Heart right ventricle (tissue), 16 donors: ENCODE results near the gene TATDN2. TPM values are rescaled to one million over a fixed set of nuclear protein-coding genes. Genes with fewer than 3 reads are reported as not detected.

ENCODE experiments used
- ATAC-seq, 8 donors: fragments of 200-7000 bp; cut with Tn5 transposase; one replicate each; pipeline ENCODE4 v1.9.1; 2020; ENCODE audit warnings: mild to moderate bottlenecking in 8 of 8, moderate library complexity in 8 of 8, moderate number of reproducible peaks in 1 of 8
- DNase-seq, 2 donors: peaks; one replicate each; pipeline ENCODE4 v3.0.0-alpha.2; 2020
- H3K27ac ChIP-seq, 10 donors: fragments of 200-600 bp; sonication (generic) in 2 of 10; one replicate each; pipeline versions ENCODE4 v1.5.0 to v1.8.0; 2020 to 2022; ENCODE audit warnings: mild to moderate bottlenecking in 3 of 10
- H3K27me3 ChIP-seq, 7 donors: fragments of 200-600 bp; one replicate each; pipeline ENCODE4 v1.8.0; 2021 to 2022; ENCODE audit warnings: mild to moderate bottlenecking in 2 of 7
- H3K36me3 ChIP-seq, 9 donors: fragments of 200-600 bp; sonication (generic) in 1 of 9; one replicate each; pipeline versions ENCODE4 v1.5.0 to v1.8.0; 2020 to 2022; ENCODE audit warnings: mild to moderate bottlenecking in 2 of 9
- H3K4me1 ChIP-seq, 9 donors: fragments of 200-600 bp; sonication (generic) in 1 of 9; one replicate each; pipeline versions ENCODE4 v1.5.0 to v1.8.0; 2020 to 2022; ENCODE audit warnings: mild to moderate bottlenecking in 4 of 9
- H3K4me3 ChIP-seq, 10 donors: fragments of 200-600 bp; sonication (generic) in 2 of 10; one replicate each; pipeline versions ENCODE4 v1.5.0 to v1.8.0; 2020 to 2022; ENCODE audit warnings: mild to moderate bottlenecking in 7 of 10, moderate library complexity in 2 of 10
- H3K9me3 ChIP-seq, 11 donors: fragments of 200-600 bp in 10 of 11; sonication (generic) in 2 of 11; one replicate each; pipeline versions ENCODE4 v1.5.0 to v1.8.0; 2013 to 2022; ENCODE audit warnings: mild to moderate bottlenecking in 2 of 11, control low read depth in 1 of 11, moderate library complexity in 1 of 11
- CTCF ChIP-seq, 9 donors: fragments of 200-600 bp; sonication (generic) in 2 of 9; IDR thresholded peaks; one replicate each; pipeline versions ENCODE4 v1.5.0 to v1.8.0; 2021 to 2022; ENCODE audit warnings: antibody characterized with exemption in 9 of 9, mild to moderate bottlenecking in 5 of 9, moderate library complexity in 1 of 9
- WGBS, 2 donors: extraction: QIAGEN DNeasy Blood & Tissue Kit; methylation state at CpG; one replicate each; pipeline ENCODE4 v1.1.7; 2013; ENCODE audit warnings: inconsistent platforms in 1 of 2; 5-methylcytosine and 5-hydroxymethylcytosine counted together
- intact Hi-C, 10 donors: fragments of 100-400 bp; cut with DNase I; formaldehyde crosslinking; loops; one replicate each; pipeline versions ENCODE4 v1.11.1 to v1.14.2; 2022
- polyA plus RNA-seq, 2 donors: library from polyadenylated mRNA; stranded (reverse); fragments of 200-250 nt; gene quantifications; one replicate each; pipeline ENCODE4 v1.2.3, GENCODE V29; 2013
- total RNA-seq, 10 donors: library from RNA; stranded (reverse); fragmentation: NEBNext Ultra II Directional in 3 of 10; extraction: Animal tissue kit (Norgen Biotek cat#: 25700) in 3 of 10; gene quantifications; one replicate each; pipeline versions ENCODE4 v1.2.1 to v1.2.4, GENCODE V29; 2021 to 2023
- donor health status: Arrhythmogenic right ventricular cardiomyopathy.
- donor health status: ischemic (EF 13 %, LVEDD 7.1; RV severe dilation, severe dysfunction).
- donor health status: healthy with polysubstance abuse.
- donor health status: DM: no; HTN: yes; CAD: no.
- donor health status: DM: no; HTN: no; CAD: no.
- donor health status: ischemic (EF 25% LVEDD 6.9; RV normal size, moderate dysfunction).
- donor health status: ischemic (EF 25% LVEDD 5.7; RV mildly dilated, moderate dysfunction).
- donor health status: healthy.
- donor health status: DM: yes; HTN: yes; CAD: no.
- donor health status: Ischemic cardiomyopathy.
- donor health status: ischemic (EF 35%, LVEDD 5.7; RV mildly dilated, moderate dysfunction).
- donor health status: nonischemic (EF 11% LVEDD 7.7; RV severe dilation, severe dysfunction).
- donor health status: DM: yes; HTN: yes; CAD: no.
- donor health status: PGD.
- donor health status: ischemic (EF 29% LVEDD 5.4; RV normal size, mild dysfunction).
- donor health status: nonischemic (EF 23%, LVEDD 6.1; RV moderate dilation, normal function).

TATDN2 gene
- total and polyA plus RNA-seq, 12 donors = 9.6 to 19.6 (median 17.5) TPM

GRCh38 chr3:10224794-10225665 lies 23.2 kb upstream of the TATDN2 start:
- no peak overlapping the region for H3K4me3 ChIP-seq
- H3K27ac ChIP-seq = peak overlapping the region in 2 of 10 donors; percentile 20 to 42
- WGBS, 2 donors = 57 to 66% methylated on average over 4 of the region's 4 CpGs
- intact Hi-C loops = loop anchor here in 9 of 10 donors (2.0 to 10.0 kb wide), 10 partner anchors 38 to 510 kb away; partner anchors contain the start of genes IRAK2 (in 6 of the 9), CRELD1 (in 3 of the 9) and BRK1 (in 1 of the 9)
- ATAC-seq (peak; percentile 72 to 93 (median 86)), DNase-seq (peak; percentile 53 to 74)
- TF ChIP-seq CTCF (IDR thresholded peaks at IDR 0.05) = peak; percentile 62 to 86 (median 84)
- peaks cover 0 to 54% (median 6%) of the 10 kb centered on the region in 9 donors for H3K4me1 ChIP-seq
- H3K9me3 ChIP-seq = no peaks in the 10 kb centered on the region
- no peaks in the 10 kb centered on the region for H3K27me3 ChIP-seq
- H3K36me3 ChIP-seq = peaks cover 0 to 44% (median 0%) of the 10 kb centered on the region in 9 donors

- intact Hi-C loops = loop anchor here in 7 of 10 donors (5.0 to 10.0 kb wide), 5 partner anchors 39 to 511 kb away; partner anchors contain the start of genes CRELD1 (in 3 of the 7) and IRAK2 (in 3 of the 7)
Measured at GRCh38 chr3:10226293-10226692, 22.0 kb upstream of the TATDN2 start.

GRCh38 chr3:10228248-10228950 lies 19.9 kb upstream of the TATDN2 start:
- no peak for DNase-seq
- Histone ChIP-seq H3K27me3 (no peaks in the 10 kb centered on the region), H3K27ac (peak overlapping the region in 2 of 10 donors; percentile 9 to 75), H3K4me1 (peaks cover 0 to 36% (median 6%) of the 10 kb centered on the region in 9 donors), H3K36me3 (peaks cover 0 to 43% (median 0%) of the 10 kb centered on the region in 9 donors), H3K4me3 (no peak overlapping the region), H3K9me3 (no peaks in the 10 kb centered on the region)
- peak in 3 of 8 donors; percentile 22 to 41 (median 39) for ATAC-seq
- WGBS, 2 donors = 77 to 82% methylated on average over 4 of the region's 4 CpGs
- no peak for TF ChIP-seq CTCF (IDR thresholded peaks at IDR 0.05)
- intact Hi-C loops = loop anchor here in 7 of 10 donors (5.0 to 10.0 kb wide), 5 partner anchors 41 to 514 kb away; partner anchors contain the start of genes CRELD1 (in 3 of the 7) and IRAK2 (in 3 of the 7)

More at GRCh38 chr3:10226293-10226692, 22.0 kb upstream of the TATDN2 start:
- H3K27me3 ChIP-seq = no peaks in the 10 kb centered on the region
- TF ChIP-seq CTCF (IDR thresholded peaks at IDR 0.05) = no peak
- H3K4me1 ChIP-seq = peaks cover 0 to 43% (median 6%) of the 10 kb centered on the region in 9 donors
- ATAC-seq (no peak), DNase-seq (no peak)
- no peaks in the 10 kb centered on the region for H3K9me3 ChIP-seq
- peaks cover 0 to 42% (median 0%) of the 10 kb centered on the region in 9 donors for H3K36me3 ChIP-seq
- WGBS, 2 donors = 68 to 76% methylated on average over 10 of the region's 10 CpGs
- H3K27ac ChIP-seq = no peak overlapping the region
- no peak overlapping the region for H3K4me3 ChIP-seq

- H3K4me1 ChIP-seq = peaks cover 0 to 25% (median 6%) of the 10 kb centered on the region in 9 donors
- ATAC-seq = no peak
- H3K4me3 ChIP-seq = no peak overlapping the region
- TF ChIP-seq CTCF (IDR thresholded peaks at IDR 0.05) = no peak
- no peaks in the 10 kb centered on the region for H3K27me3 ChIP-seq
- WGBS, 2 donors = 92 to 95% methylated on average over 7 of the region's 7 CpGs
- intact Hi-C loops = loop anchor here in 7 of 10 donors (5.0 to 10.0 kb wide), 5 partner anchors 42 to 515 kb away; partner anchors contain the start of genes CRELD1 (in 3 of the 7) and IRAK2 (in 3 of the 7)
- peaks cover 0 to 50% (median 0%) of the 10 kb centered on the region in 9 donors for H3K36me3 ChIP-seq
- H3K9me3 ChIP-seq = no peaks in the 10 kb centered on the region
- no peak overlapping the region for H3K27ac ChIP-seq
- DNase-seq = no peak
Measured at GRCh38 chr3:10229576-10229975, 18.7 kb upstream of the TATDN2 start.
